BLaER1 (cell line): ENCODE results near the gene MTCP1.
A peak's percentile ranks its signal among the peaks of the same experiment; 100 is the strongest.

Experiments
- H3K27ac ChIP-seq: shearing (Covaris generic); formaldehyde crosslinking; 2 replicates; pipeline ENCODE4 v1.8.1; 2022
- H3K27me3 ChIP-seq: shearing (Covaris generic); formaldehyde crosslinking; 2 replicates; pipeline ENCODE4 v1.8.1; 2022
- H3K36me3 ChIP-seq: shearing (Covaris generic); formaldehyde crosslinking; 2 replicates; pipeline ENCODE4 v1.8.1; 2022
- H3K4me1 ChIP-seq: shearing (Covaris generic); formaldehyde crosslinking; 2 replicates; pipeline ENCODE4 v1.8.1; 2022
- H3K4me2 ChIP-seq: shearing (Covaris generic); formaldehyde crosslinking; 2 replicates; pipeline ENCODE4 v1.8.1; 2022
- H3K4me3 ChIP-seq: shearing (Covaris generic); formaldehyde crosslinking; 2 replicates; pipeline ENCODE4 v1.8.1; 2022
- H3K9ac ChIP-seq: shearing (Covaris generic); formaldehyde crosslinking; 2 replicates; pipeline ENCODE4 v1.8.1; 2022
- H3K9me3 ChIP-seq: shearing (Covaris generic); formaldehyde crosslinking; 2 replicates; pipeline ENCODE4 v1.8.1; 2022
- H4K20me1 ChIP-seq: shearing (Covaris generic); formaldehyde crosslinking; 2 replicates; pipeline ENCODE4 v1.8.1; 2022
- Cebpa-rat ChIP-seq: shearing (Covaris generic); IDR thresholded peaks from 2 replicates; pipeline ENCODE4 v1.8.1; 2022

The MTCP1 gene

DNA sequence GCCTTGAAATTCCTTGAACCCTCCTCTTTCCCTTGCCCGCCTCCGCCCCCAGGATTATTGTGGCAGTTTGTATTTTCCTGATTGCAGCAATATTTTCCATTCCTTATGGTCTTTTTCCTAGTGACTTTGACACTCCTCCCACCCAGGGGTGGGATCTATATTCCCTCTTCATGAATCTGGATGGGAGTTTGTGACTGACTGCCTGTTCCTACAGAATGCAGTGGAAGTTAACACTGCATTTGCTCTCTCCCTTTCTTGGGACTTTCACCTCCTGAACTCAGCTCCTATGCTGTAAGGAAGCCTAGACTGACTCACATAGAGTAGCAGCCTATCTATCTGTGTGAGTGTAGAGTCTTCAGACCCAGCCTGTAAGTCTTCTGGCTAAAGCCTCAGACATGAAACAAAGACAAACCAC is 42.1 kb downstream of the MTCP1 start:
- Histone ChIP-seq H3K27me3 (peaks cover 18% of the 10 kb centered on the region), H3K4me3 (no peak overlapping the region), H3K9me3 (no peaks in the 10 kb centered on the region), H3K9ac (no peak overlapping the region), H3K27ac (no peak overlapping the region), H3K4me2 (peak overlapping the region; percentile 75; the same call in 1 of the 2 replicates), H3K4me1 (peaks cover 13% of the 10 kb centered on the region), H3K36me3 (no peaks in the 10 kb centered on the region), H4K20me1 (0 out of 2 replicates have a peak, but pooled peaks cover 10% of the 10 kb centered on the region)
- no peak for TF ChIP-seq Cebpa-rat

GRCh38 chrX:155028129-155028528 is 42.8 kb downstream of the MTCP1 start:
- Histone ChIP-seq H3K36me3 (no peaks in the 10 kb centered on the region), H3K27me3 (peaks cover 26% of the 10 kb centered on the region), H3K9me3 (no peaks in the 10 kb centered on the region), H3K4me2 (peak overlapping the region; percentile 75), H3K9ac (peak overlapping the region; percentile 90; the same call in 1 of the 2 replicates), H3K4me1 (peaks cover 13% of the 10 kb centered on the region), H4K20me1 (0 out of 2 replicates have a peak, but pooled peaks cover 10% of the 10 kb centered on the region), H3K4me3 (peak overlapping the region; percentile 73), H3K27ac (peak overlapping the region; percentile 96; the same call in 1 of the 2 replicates)
- no peak for TF ChIP-seq Cebpa-rat

DNA sequence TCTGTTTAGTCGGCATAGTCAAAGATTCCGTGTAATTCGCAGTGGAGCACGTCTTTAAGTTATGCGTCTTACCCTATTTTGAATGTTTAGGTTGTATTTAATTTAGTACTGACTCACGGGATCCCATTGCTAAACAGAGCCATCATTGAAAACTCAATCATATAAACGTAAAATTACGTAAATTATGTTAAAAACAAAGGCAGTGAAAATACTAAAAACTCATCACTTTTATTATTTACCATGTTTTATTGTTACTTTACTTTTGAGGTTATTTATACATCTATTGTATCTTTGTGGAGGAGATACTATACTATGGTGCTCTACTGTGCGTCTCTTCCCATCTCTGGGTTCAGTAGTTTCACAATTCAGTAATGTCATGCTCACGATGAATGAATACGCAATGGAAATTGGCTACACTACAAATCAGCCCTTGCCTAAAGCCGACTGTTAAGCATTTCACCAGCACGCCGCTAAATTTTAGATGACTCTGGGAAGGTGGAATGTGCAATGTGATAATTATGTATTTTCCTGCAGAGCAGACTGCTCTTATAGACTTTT is 43.3 kb downstream of the MTCP1 start:
- Histone ChIP-seq H3K9ac (peak overlapping the region; percentile 90), H3K4me1 (peaks cover 13% of the 10 kb centered on the region), H3K4me3 (peak overlapping the region; percentile 73), H3K9me3 (no peaks in the 10 kb centered on the region), H4K20me1 (0 out of 2 replicates have a peak, but pooled peaks cover 10% of the 10 kb centered on the region), H3K27me3 (peaks cover 28% of the 10 kb centered on the region), H3K4me2 (peak overlapping the region; percentile 75), H3K36me3 (no peaks in the 10 kb centered on the region), H3K27ac (peak overlapping the region; percentile 96)
- no peak for TF ChIP-seq Cebpa-rat

DNA sequence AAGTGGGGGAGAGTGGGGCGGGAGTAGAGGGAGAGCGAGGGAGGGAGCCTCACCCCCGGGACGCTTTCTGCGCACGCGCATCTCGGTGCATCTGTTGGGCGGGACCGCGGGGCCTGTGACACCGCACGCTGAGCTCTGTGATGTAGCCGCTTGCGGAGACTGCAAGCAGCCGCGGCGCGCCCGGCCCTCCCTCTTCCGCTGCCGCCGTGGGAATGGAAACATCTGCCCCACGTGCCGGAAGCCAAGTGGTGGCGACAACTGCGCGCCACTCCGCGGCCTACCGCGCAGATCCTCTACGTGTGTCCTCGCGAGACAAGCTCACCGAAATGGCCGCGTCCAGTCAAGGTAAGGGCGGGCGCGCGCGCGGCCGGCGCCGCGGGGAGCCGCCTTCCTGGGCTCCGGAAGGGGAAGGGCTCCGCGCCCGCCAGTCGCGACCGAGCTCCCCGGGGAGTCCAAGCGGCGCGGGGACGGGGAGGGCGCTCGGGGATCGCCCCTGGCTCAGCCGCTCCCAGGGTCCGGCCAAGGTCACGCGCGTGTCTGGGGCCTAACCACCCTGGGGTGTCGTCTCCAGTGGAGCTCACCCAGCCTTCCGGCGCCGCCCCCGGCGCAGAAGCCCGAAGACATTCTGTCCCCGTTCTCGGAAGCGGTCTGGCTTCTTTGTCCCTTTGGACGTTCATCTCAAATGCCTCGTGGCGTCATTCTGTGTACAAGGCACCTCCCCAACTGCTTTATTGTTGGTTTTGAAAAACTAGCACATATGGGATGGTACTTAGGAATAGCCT is 44.0 kb downstream of the MTCP1 start, which contains the start of gene FUNDC2:
FUNDC2 (plus strand) TSS at position 118 of the 782 bp plus-strand sequence; CDS start at position 213, 95 bp downstream.
- peak within 1 kb of the TSS; percentile 73 for H3K4me3 ChIP-seq
- no peak for TF ChIP-seq Cebpa-rat

DNA sequence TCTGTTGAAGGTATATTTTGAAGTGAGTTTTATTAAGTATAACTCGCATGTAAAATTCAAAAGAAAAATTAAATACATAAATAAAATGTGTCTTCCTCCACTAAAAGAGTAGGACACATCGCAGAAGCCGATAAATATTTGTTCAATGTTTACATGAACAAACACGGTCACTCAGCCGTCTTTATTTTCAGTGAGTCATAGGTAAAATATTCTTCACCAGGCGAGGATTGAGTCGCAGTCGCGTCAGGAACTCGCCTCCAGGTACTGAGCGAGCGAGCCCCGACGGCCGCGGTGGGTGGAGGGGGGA is 44.6 kb downstream of the MTCP1 start:
- peaks cover 39% of the 10 kb centered on the region for H3K27me3 ChIP-seq
- peaks cover 13% of the 10 kb centered on the region for H3K4me1 ChIP-seq
- H3K4me3 ChIP-seq = peak overlapping the region; percentile 73
- H3K27ac ChIP-seq = no peak overlapping the region
- H3K4me2 ChIP-seq = peak overlapping the region; percentile 37; the same call in 1 of the 2 replicates
- no peaks in the 10 kb centered on the region for H3K9me3 ChIP-seq
- H4K20me1 ChIP-seq = 0 out of 2 replicates have a peak, but pooled peaks cover 10% of the 10 kb centered on the region
- no peaks in the 10 kb centered on the region for H3K36me3 ChIP-seq
- no peak for TF ChIP-seq Cebpa-rat
- H3K9ac ChIP-seq = peak overlapping the region; percentile 63

More for the DNA sequence above, 44.0 kb downstream of the MTCP1 start, which contains the start of gene FUNDC2:
- Histone ChIP-seq H3K27me3 (peaks cover 34% of the 10 kb centered on the region), H4K20me1 (0 out of 2 replicates have a peak, but pooled peaks cover 10% of the 10 kb centered on the region), H3K4me1 (peaks cover 13% of the 10 kb centered on the region), H3K27ac (peak within 1 kb of the TSS; percentile 96), H3K9me3 (no peaks in the 10 kb centered on the region), H3K4me2 (peak within 1 kb of the TSS; percentile 75), H3K9ac (peak within 1 kb of the TSS; percentile 90), H3K36me3 (no peaks in the 10 kb centered on the region)

DNA sequence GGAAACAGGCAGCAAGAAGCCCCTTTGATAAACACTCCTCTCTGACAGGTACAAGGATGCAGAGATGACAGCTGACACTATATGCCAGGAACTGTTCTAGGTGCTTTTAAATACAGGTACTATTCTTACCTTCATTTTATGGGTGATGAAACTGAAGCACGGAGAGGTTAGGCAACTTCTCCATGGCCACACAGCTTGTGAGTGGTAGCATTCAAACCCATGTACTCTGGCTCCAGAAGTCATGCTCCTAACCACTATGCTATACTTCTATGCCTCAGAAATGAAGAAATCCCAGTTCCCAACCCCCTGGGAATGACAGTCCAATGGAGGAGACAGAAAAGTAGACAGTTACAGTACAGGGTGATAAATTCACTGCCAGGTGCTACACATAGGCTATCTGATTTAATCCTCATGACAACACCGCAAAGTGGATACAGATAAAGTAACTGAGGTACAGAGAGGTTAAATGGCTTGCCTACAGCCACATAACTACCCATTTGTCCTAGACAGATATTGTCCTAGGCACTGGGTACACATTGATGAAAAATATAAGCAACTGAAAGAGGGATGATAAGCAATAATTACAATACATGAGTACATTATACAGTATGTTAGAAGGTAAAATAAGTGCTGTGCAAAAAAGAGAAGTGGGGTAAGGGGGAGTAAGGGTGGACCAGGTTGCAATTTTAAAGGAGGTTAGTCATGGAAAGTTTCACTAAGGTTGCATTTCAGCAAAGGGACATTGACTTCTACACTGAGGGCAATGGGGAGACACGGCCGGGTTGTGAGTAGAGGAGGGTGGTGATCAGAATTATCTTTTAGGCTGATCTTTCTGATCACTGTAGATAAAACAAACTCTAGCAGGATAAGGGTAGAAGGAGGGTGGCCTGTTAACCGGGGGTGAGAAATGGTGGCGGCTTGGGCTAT is 46.8 kb downstream of the MTCP1 start:
- H3K4me2 ChIP-seq = no peak overlapping the region
- TF ChIP-seq Cebpa-rat = no peak
- peaks cover 46% of the 10 kb centered on the region for H3K27me3 ChIP-seq
- H3K9ac ChIP-seq = no peak overlapping the region
- H3K36me3 ChIP-seq = no peaks in the 10 kb centered on the region
- H4K20me1 ChIP-seq = 0 out of 2 replicates have a peak, but pooled peaks cover 7% of the 10 kb centered on the region
- H3K4me3 ChIP-seq = no peak overlapping the region
- H3K27ac ChIP-seq = no peak overlapping the region
- no peaks in the 10 kb centered on the region for H3K9me3 ChIP-seq
- H3K4me1 ChIP-seq = peaks cover 13% of the 10 kb centered on the region

GRCh38 chrX:155022585-155022984 is 48.4 kb downstream of the MTCP1 start, which contains the start of gene F8:
Gene F8 (minus strand): TSS chrX:155022723. CDS start chrX:155022552, 171 bp downstream.
- Histone ChIP-seq H3K9me3 (no peaks in the 10 kb centered on the region), H3K27ac (no peak within 1 kb of the TSS), H4K20me1 (no peaks in the 10 kb centered on the region), H3K36me3 (no peaks in the 10 kb centered on the region), H3K4me2 (no peak within 1 kb of the TSS), H3K4me1 (no peaks in the 10 kb centered on the region), H3K9ac (no peak within 1 kb of the TSS), H3K27me3 (peaks cover 53% of the 10 kb centered on the region), H3K4me3 (no peak within 1 kb of the TSS)
- TF ChIP-seq Cebpa-rat = no peak

DNA sequence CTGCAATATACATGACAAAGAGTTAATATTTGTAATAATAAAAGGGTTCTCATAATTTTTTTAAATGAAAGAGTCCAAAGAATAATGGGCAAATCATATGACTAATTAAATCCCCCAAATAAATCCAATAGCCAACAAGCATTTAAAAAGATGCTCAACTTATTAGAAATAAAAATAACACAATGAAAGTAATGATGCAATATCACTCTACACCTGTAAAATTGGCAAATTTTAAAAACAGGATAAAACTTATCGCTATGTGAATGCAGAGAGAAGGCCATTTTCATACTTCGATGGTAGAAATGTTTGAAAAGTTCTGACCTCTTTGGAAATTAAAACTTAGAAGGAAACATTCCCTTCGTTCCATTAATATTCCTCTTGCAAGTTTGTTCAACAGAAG is 50.3 kb downstream of the MTCP1 start:
- Histone ChIP-seq H3K4me3 (no peak overlapping the region), H4K20me1 (no peaks in the 10 kb centered on the region), H3K9ac (no peak overlapping the region), H3K36me3 (no peaks in the 10 kb centered on the region), H3K4me1 (no peaks in the 10 kb centered on the region), H3K27me3 (peaks cover 68% of the 10 kb centered on the region), H3K4me2 (no peak overlapping the region), H3K27ac (no peak overlapping the region), H3K9me3 (no peaks in the 10 kb centered on the region)
- TF ChIP-seq Cebpa-rat = no peak
